Ovary (tissue), 3 donors: ENCODE data around the gene FAM110D.

Experiments
- CTCF ChIP-seq, 3 donors: fragments of 450-650 bp in 2 of 3; fragments of 200-600 bp in 1 of 3; IDR thresholded peaks; one replicate each; pipeline versions ENCODE4 v1.5.1 to v1.8.0; 2016 to 2022; ENCODE audit warnings: antibody characterized with exemption in 3 of 3, mild to moderate bottlenecking in 1 of 3
- EP300 ChIP-seq: sonication (generic); formaldehyde crosslinking; IDR thresholded peaks from one replicate; pipeline ENCODE4 v1.6.1; 2017; ENCODE audit warnings: antibody characterized with exemption
- POLR2A ChIP-seq: fragments of 450-650 bp; IDR thresholded peaks from one replicate; pipeline ENCODE4 v1.6.1; 2017; ENCODE audit warnings: antibody characterized with exemption, mild to moderate bottlenecking, moderate library complexity
- donor health status: DM: no; HTN: no; CAD: no.

- TF ChIP-seq CTCF (IDR thresholded peaks at IDR 0.05) (no peak), POLR2A (no peak), EP300 (no peak)
These were observed 54.5 kb downstream of the FAM110D start for GRCh38 chr1:26213335-26213905.
